Smooth muscle cell (in vitro differentiated cells): ENCODE measurements around the gene RHOG. TPM values are rescaled to one million over a fixed set of nuclear protein-coding genes. Genes with fewer than 3 reads are reported as not detected.

Experiments
- DNase-seq: peaks from one replicate; lab custom pipeline; 2025; ENCODE audit not compliant: unreplicated experiment; lab: John Stamatoyannopoulos, UW
- H2AFZ ChIP-seq: fragments of 200-600 bp; sonication (generic); 2 replicates; pipeline ENCODE4 v1.6.0; 2016; ENCODE audit warnings: antibody characterized with exemption, low read depth, mild to moderate bottlenecking
- H3F3A ChIP-seq: fragments of 200-600 bp; sonication (generic); 2 replicates; pipeline ENCODE4 v1.6.0; 2017; ENCODE audit warnings: antibody characterized with exemption, low read depth
- H3K27ac ChIP-seq: fragments of 200-600 bp; sonication (generic); 2 replicates; pipeline ENCODE4 v1.5.1; 2016; ENCODE audit warnings: low read depth, mild to moderate bottlenecking
- H3K27me3 ChIP-seq: fragments of 200-600 bp; sonication (generic); 2 replicates; pipeline ENCODE4 v1.6.1; 2016; ENCODE audit warnings: low read depth, mild to moderate bottlenecking
- H3K36me3 ChIP-seq: fragments of 200-600 bp; sonication (generic); 2 replicates; pipeline ENCODE4 v1.5.1; 2016; ENCODE audit warnings: low read depth
- H3K4me1 ChIP-seq: fragments of 200-600 bp; sonication (generic); 2 replicates; pipeline ENCODE4 v1.5.1; 2016; ENCODE audit warnings: low read depth
- H3K4me2 ChIP-seq: fragments of 200-600 bp; sonication (generic); 2 replicates; pipeline ENCODE4 v1.6.0; 2016; ENCODE audit warnings: mild to moderate bottlenecking
- H3K4me3 ChIP-seq: fragments of 200-600 bp; sonication (generic); 2 replicates; pipeline ENCODE4 v1.5.1; 2016; ENCODE audit warnings: mild to moderate bottlenecking
- H3K79me2 ChIP-seq: fragments of 200-600 bp; sonication (generic); 2 replicates; pipeline ENCODE4 v1.6.0; 2016; ENCODE audit warnings: low read depth, mild to moderate bottlenecking
- H3K9ac ChIP-seq: fragments of 200-600 bp; sonication (generic); 2 replicates; pipeline ENCODE4 v1.6.0; 2016; ENCODE audit warnings: low read depth
- H3K9me3 ChIP-seq: fragments of 200-600 bp; sonication (generic); replicated peaks from 2 replicates; pipeline ENCODE4 v1.5.1; 2016; ENCODE audit warnings: low read depth
- H4K20me1 ChIP-seq: fragments of 200-600 bp; sonication (generic); 2 replicates; pipeline ENCODE4 v1.6.0; 2016; ENCODE audit warnings: low read depth
- CTCF ChIP-seq: fragments of 200-600 bp; sonication (generic); IDR thresholded peaks from 2 replicates; pipeline ENCODE4 v1.5.1; 2017; ENCODE audit warnings: borderline replicate concordance, mild to moderate bottlenecking, antibody characterized with exemption; ENCODE audit not compliant: insufficient read depth, poor library complexity, severe bottlenecking
- WGBS: methylation state at CpG from one replicate; pipeline ENCODE4 v1.1.7; 2016; ENCODE audit warnings: low lambda C conversion rate; 5-methylcytosine and 5-hydroxymethylcytosine counted together
- polyA plus RNA-seq: library from polyadenylated mRNA; unstranded; fragments of >200 nt; fragmentation: Nextera tagmentation; extraction: Ambion mirVana; gene quantifications from 2 replicates; pipeline ENCODE4 v1.2.1, GENCODE V29; 2016
- small RNA-seq: library from RNA; depleted of rRNA; stranded (forward); fragments of <200 nt; gene quantifications from one replicate; pipeline ENCODE3, GENCODE V24; 2014
- total RNA-seq: library from RNA; depleted of rRNA; stranded (reverse); fragments of >200 nt; gene quantifications from 2 replicates; pipeline ENCODE4 v1.2.3, GENCODE V29; 2014

RHOG gene
- total and polyA plus RNA-seq, 2 experiments from 2014 or later: 20.2 to 32.7 TPM

DNA sequence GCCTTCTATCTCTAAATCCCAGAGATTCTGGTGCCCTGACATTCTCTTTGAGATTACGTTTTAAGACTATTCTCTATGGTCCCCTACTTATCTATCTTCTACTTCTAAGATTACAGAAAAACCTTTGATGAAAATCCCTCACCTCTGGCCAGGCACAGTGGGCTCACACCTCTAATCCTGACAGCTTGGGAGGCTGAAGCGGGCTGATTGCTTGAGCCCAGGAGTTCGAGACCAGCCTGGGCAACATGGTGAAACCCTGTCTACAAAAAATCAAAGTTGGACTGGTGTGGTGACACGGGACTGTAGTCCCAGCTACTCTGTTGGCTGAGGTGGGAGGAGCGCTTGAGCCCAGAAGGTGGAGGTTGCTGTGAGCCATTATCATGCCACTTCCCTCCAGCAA, 57.8 kb downstream of the RHOG start:
- peaks cover 87% of the 10 kb centered on the region for H4K20me1 ChIP-seq
- H3F3A ChIP-seq: peaks cover 6% of the 10 kb centered on the region
- DNase-seq: no peak
- peaks cover 7% of the 10 kb centered on the region for H3K36me3 ChIP-seq
- no peak overlapping the region for H3K4me2 ChIP-seq
- no peak overlapping the region for H3K9ac ChIP-seq
- peaks cover 69% of the 10 kb centered on the region for H3K79me2 ChIP-seq
- H3K4me3 ChIP-seq: no peak overlapping the region
- no peak overlapping the region for H3K27ac ChIP-seq
- no peak overlapping the region for H2AFZ ChIP-seq
- no peaks in the 10 kb centered on the region for H3K9me3 ChIP-seq
- peaks cover 10% of the 10 kb centered on the region for H3K4me1 ChIP-seq
- no peak for TF ChIP-seq CTCF
- WGBS: 89% methylated on average over 5 of the region's 5 CpGs
- no peaks in the 10 kb centered on the region for H3K27me3 ChIP-seq

DNA sequence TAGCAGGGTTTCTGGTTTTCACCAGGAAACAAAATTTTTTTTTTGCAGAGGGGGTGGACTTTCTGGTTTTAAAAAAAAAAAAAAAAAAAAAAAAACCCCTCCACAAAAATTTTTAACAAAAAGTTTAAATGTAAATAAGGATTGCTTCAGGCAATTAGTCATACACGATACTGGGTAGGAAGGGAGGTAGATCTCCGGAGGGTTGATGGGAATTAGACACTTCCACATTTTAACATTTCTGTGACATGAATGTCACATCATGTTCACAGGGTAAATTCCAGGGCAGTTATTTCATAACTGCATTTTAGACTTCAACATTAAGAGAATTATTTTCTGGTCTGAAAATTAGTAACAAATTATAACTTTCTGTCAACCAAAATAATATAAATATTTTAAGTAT, 59.3 kb downstream of the RHOG start:
- H4K20me1 ChIP-seq: peaks cover 71% of the 10 kb centered on the region
- TF ChIP-seq CTCF: no peak
- peaks cover 7% of the 10 kb centered on the region for H3K36me3 ChIP-seq
- peaks cover 3% of the 10 kb centered on the region for H3K4me1 ChIP-seq
- 36% methylated on average over 2 of the region's 2 CpGs for WGBS
- H2AFZ ChIP-seq: no peak overlapping the region
- no peaks in the 10 kb centered on the region for H3K9me3 ChIP-seq
- peak overlapping the region; percentile 50 for H3K4me2 ChIP-seq
- no peak overlapping the region for H3K9ac ChIP-seq
- H3F3A ChIP-seq: peaks cover 6% of the 10 kb centered on the region
- H3K27me3 ChIP-seq: no peaks in the 10 kb centered on the region
- no peak overlapping the region for H3K4me3 ChIP-seq
- H3K79me2 ChIP-seq: peaks cover 53% of the 10 kb centered on the region
- DNase-seq: no peak
- peak overlapping the region; percentile 60 for H3K27ac ChIP-seq

Small RNAs within 50 kb of the gene (small RNA-seq; reads per million reads assigned to genes)
- not detected for gene RNU7-50P

Other genes starting within 250 kb of the RHOG start
- 3.5 and 4.8 TPM in 2 replicates for gene ART5, start 199.0 kb downstream of the RHOG start, total RNA-seq
- gene ART5, start 199.0 kb downstream of the RHOG start, polyA plus RNA-seq: 2.4 and 5.2 TPM in 2 replicates
- not detected in 2 replicates for gene ART1, start 195.8 kb downstream of the RHOG start, total RNA-seq
- gene ART1, start 195.8 kb downstream of the RHOG start, polyA plus RNA-seq: not detected in 2 replicates
- gene CHRNA10, start 169.6 kb downstream of the RHOG start, total RNA-seq: 0.58 and 1.0 TPM in 2 replicates
- 0.41 and 2.3 TPM in 2 replicates for gene CHRNA10, start 169.6 kb downstream of the RHOG start, polyA plus RNA-seq
- 81.8 and 84.0 TPM in 2 replicates for gene NUP98, start 43.4 kb downstream of the RHOG start, total RNA-seq
- 15.8 and 19.6 TPM in 2 replicates for gene NUP98, start 43.4 kb downstream of the RHOG start, polyA plus RNA-seq
- 8.7 and 9.5 TPM in 2 replicates for gene PGAP2, start 32.4 kb downstream of the RHOG start, total RNA-seq
- gene PGAP2, start 32.4 kb downstream of the RHOG start, polyA plus RNA-seq: 10.9 and 22.9 TPM in 2 replicates
- 19.0 and 31.5 TPM in 2 replicates for gene STIM1, start 14.7 kb upstream of the RHOG start, total RNA-seq
- 15.3 and 25.3 TPM in 2 replicates for gene STIM1, start 14.7 kb upstream of the RHOG start, polyA plus RNA-seq